Stomach smooth muscle (tissue), 2 donors: ENCODE measurements around the gene GPR141.

Experiments used
- H3K27ac ChIP-seq: one replicate; pipeline ENCODE4 v1.7.0; 2013; ENCODE audit warnings: mild to moderate bottlenecking, low read length, inconsistent platforms
- H3K27me3 ChIP-seq, 2 donors: one replicate each; pipeline ENCODE4 v1.7.0; 2013; ENCODE audit warnings: low read length in 2 of 2; ENCODE audit not compliant: insufficient read depth in 2 of 2, control insufficient read depth in 1 of 2
- H3K36me3 ChIP-seq, 2 donors: one replicate each; pipeline ENCODE4 v1.7.0; 2013; ENCODE audit warnings: low read length in 2 of 2; ENCODE audit not compliant: control insufficient read depth in 2 of 2, insufficient read depth in 2 of 2
- H3K4me1 ChIP-seq: one replicate; pipeline ENCODE4 v1.7.0; 2013; ENCODE audit warnings: low read length; ENCODE audit not compliant: control insufficient read depth, insufficient read depth
- H3K4me3 ChIP-seq, 2 donors: one replicate each; pipeline ENCODE4 v1.7.0; 2013; ENCODE audit warnings: low read length in 2 of 2
- H3K9ac ChIP-seq, 2 donors: one replicate each; pipeline ENCODE4 v1.7.0; 2013; ENCODE audit warnings: low read length in 2 of 2, mild to moderate bottlenecking in 1 of 2
- H3K9me3 ChIP-seq, 2 donors: one replicate each; pipeline ENCODE4 v1.7.0; 2013; ENCODE audit warnings: low read length in 2 of 2; ENCODE audit not compliant: control insufficient read depth in 2 of 2
- donor health status: healthy.
- donor health status: Pancreatic carcinoma.

Gene GPR141

DNA sequence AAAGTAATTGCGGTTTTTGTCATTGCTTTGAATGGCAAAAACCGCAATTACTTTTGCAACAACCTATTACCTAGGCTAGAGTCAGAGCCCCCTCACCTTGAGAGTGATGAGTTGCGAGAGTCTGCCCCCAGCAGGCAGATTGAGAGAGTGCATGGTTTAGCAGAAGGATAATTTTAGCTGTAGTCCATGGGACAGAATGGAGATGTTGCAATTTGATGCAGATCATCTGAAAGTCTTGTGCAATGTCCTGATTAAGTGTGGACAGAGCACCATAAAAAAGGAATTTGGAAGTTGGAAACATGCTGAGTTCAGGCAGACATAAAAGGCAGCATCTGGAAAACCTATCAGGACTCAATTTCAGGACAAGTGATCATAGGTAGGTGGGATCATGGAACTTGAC, 48.7 kb downstream of the GPR141 start:
- H3K4me3 ChIP-seq, result no peak overlapping the region
- H3K9ac ChIP-seq, result no peak overlapping the region
- no peaks in the 10 kb centered on the region for H3K36me3 ChIP-seq
- H3K4me1 ChIP-seq, result no peaks in the 10 kb centered on the region
- H3K9me3 ChIP-seq, result no peaks in the 10 kb centered on the region
- peaks cover 0 to 3% of the 10 kb centered on the region in 2 donors for H3K27me3 ChIP-seq
- no peak overlapping the region for H3K27ac ChIP-seq

- no peaks in the 10 kb centered on the region for H3K4me1 ChIP-seq
- no peak overlapping the region for H3K4me3 ChIP-seq
- H3K27ac ChIP-seq, result no peak overlapping the region
- no peaks in the 10 kb centered on the region for H3K36me3 ChIP-seq
- no peaks in the 10 kb centered on the region for H3K9me3 ChIP-seq
- no peak overlapping the region for H3K9ac ChIP-seq
- peaks cover 0 to 3% of the 10 kb centered on the region in 2 donors for H3K27me3 ChIP-seq
Measured at GRCh38 chr7:37732888-37733287, 49.3 kb downstream of the GPR141 start.

- H3K9ac ChIP-seq, result no peak overlapping the region
- no peak overlapping the region for H3K4me3 ChIP-seq
- H3K27ac ChIP-seq, result no peak overlapping the region
- H3K36me3 ChIP-seq, result no peaks in the 10 kb centered on the region
- no peaks in the 10 kb centered on the region for H3K4me1 ChIP-seq
- H3K27me3 ChIP-seq, result peaks cover 0 to 3% of the 10 kb centered on the region in 2 donors
- H3K9me3 ChIP-seq, result no peaks in the 10 kb centered on the region
Measured at GRCh38 chr7:37735196-37735595, 51.6 kb downstream of the GPR141 start.

GRCh38 chr7:37738321-37738720, 54.8 kb downstream of the GPR141 start:
- Histone ChIP-seq H3K9ac (no peak overlapping the region), H3K4me1 (no peaks in the 10 kb centered on the region), H3K9me3 (no peaks in the 10 kb centered on the region), H3K36me3 (no peaks in the 10 kb centered on the region), H3K27me3 (no peaks in the 10 kb centered on the region), H3K4me3 (no peak overlapping the region), H3K27ac (no peak overlapping the region)

GRCh38 chr7:37740398-37740797, 56.8 kb downstream of the GPR141 start:
- H3K9me3 ChIP-seq, result no peaks in the 10 kb centered on the region
- H3K27me3 ChIP-seq, result no peaks in the 10 kb centered on the region
- no peak overlapping the region for H3K9ac ChIP-seq
- no peaks in the 10 kb centered on the region for H3K4me1 ChIP-seq
- no peaks in the 10 kb centered on the region for H3K36me3 ChIP-seq
- no peak overlapping the region for H3K27ac ChIP-seq
- no peak overlapping the region for H3K4me3 ChIP-seq

DNA sequence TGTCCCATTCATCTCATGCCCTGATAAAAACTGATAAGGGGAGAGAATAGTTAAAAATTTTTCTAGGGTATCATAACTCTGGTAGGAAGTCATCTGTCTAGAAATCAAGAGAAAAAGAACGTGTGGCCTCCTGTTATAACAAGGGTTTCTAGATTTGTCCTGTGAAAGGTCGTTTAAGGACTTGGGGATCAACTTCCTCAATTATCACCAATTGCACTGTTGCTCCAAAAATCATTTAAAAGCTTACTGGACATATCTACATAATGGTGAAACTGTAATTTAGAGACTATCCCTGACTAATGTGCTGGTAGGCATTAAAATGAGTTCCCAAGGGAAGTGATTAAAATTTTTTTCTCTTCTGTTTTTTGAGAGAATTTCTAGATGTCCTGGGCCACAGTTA, 58.2 kb downstream of the GPR141 start:
- Histone ChIP-seq H3K4me3 (no peak overlapping the region), H3K9ac (no peak overlapping the region)

GRCh38 chr7:37751096-37751495, 67.5 kb downstream of the GPR141 start:
- Histone ChIP-seq H3K4me1 (no peaks in the 10 kb centered on the region), H3K36me3 (no peaks in the 10 kb centered on the region), H3K9me3 (no peaks in the 10 kb centered on the region), H3K9ac (no peak overlapping the region), H3K4me3 (no peak overlapping the region), H3K27ac (no peak overlapping the region), H3K27me3 (no peaks in the 10 kb centered on the region)

More for the DNA sequence above, 58.2 kb downstream of the GPR141 start:
- H3K36me3 ChIP-seq, result no peaks in the 10 kb centered on the region
- H3K4me1 ChIP-seq, result no peaks in the 10 kb centered on the region
- H3K27me3 ChIP-seq, result no peaks in the 10 kb centered on the region
- no peaks in the 10 kb centered on the region for H3K9me3 ChIP-seq
- no peak overlapping the region for H3K27ac ChIP-seq

GRCh38 chr7:37753398-37754050, 70.0 kb downstream of the GPR141 start:
- Histone ChIP-seq H3K4me1 (no peaks in the 10 kb centered on the region), H3K27ac (no peak overlapping the region), H3K9me3 (no peaks in the 10 kb centered on the region), H3K9ac (no peak overlapping the region), H3K36me3 (no peaks in the 10 kb centered on the region), H3K27me3 (no peaks in the 10 kb centered on the region), H3K4me3 (no peak overlapping the region)

DNA sequence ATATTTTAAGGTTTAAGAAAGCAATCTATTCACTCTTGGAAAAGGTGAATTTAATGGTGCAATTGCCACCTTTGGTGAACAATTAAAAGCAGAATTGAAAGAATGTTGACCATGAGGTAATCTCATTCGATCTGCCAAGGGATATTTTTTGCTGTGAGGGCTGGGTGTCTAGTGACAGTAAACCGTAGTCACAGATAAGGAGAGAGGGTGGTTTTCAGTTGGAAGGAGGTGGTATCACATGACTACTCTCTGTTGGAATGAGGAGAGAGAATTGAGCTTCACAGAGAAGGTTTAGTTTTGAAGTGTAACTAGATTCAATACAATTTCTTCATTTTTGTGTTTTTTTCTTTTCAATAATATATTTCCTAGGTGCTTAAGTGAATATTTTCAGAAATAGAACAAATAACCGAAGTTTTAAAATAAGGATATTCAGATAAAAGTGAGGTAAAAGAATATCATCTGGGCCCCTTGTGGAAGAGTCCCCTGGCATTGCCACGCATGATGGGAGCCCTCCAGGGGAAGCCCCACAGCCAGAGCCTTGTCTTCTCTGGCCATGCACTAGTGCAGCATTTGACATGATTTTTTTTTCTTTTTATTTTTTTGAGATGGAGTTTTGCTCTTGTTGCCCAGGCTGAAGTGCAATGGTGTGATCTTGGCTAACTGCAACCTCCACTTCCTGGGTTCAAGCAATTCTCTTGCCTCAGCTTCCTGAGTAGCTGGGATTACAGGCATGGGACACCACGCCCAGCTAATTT, 73.4 kb downstream of the GPR141 start:
- no peak overlapping the region for H3K4me3 ChIP-seq
- no peak overlapping the region for H3K9ac ChIP-seq
- no peaks in the 10 kb centered on the region for H3K36me3 ChIP-seq
- no peaks in the 10 kb centered on the region for H3K27me3 ChIP-seq
- no peaks in the 10 kb centered on the region for H3K4me1 ChIP-seq
- H3K9me3 ChIP-seq, result no peaks in the 10 kb centered on the region
- no peak overlapping the region for H3K27ac ChIP-seq

DNA sequence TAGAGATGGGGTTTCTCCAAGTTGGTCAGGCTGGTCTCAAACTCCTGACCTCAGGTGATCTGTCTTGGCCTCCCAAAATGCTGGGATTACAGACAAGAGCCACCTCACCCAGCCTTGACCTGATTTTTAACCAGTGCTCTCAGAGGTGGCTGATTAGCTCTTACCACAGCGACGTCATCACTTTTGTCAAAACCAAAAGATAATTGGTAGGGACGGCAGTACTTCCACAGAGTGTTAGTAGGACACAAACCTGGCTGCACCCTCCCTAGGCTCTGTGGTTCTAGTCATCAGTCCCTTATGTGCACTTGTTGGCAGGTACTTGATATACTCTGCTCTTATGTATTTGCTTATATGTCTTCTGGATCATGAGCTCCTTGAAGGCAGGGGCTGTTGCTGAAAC, 74.0 kb downstream of the GPR141 start:
- no peaks in the 10 kb centered on the region for H3K9me3 ChIP-seq
- no peak overlapping the region for H3K4me3 ChIP-seq
- no peak overlapping the region for H3K9ac ChIP-seq
- H3K36me3 ChIP-seq, result no peaks in the 10 kb centered on the region
- H3K4me1 ChIP-seq, result no peaks in the 10 kb centered on the region
- no peaks in the 10 kb centered on the region for H3K27me3 ChIP-seq
- H3K27ac ChIP-seq, result no peak overlapping the region

- Histone ChIP-seq H3K9ac (no peak overlapping the region), H3K9me3 (no peaks in the 10 kb centered on the region), H3K36me3 (no peaks in the 10 kb centered on the region), H3K27ac (no peak overlapping the region), H3K4me1 (no peaks in the 10 kb centered on the region), H3K27me3 (no peaks in the 10 kb centered on the region), H3K4me3 (no peak overlapping the region)
Measured at GRCh38 chr7:37758501-37759045, 75.0 kb downstream of the GPR141 start.
